GOT3 (cell line): Measurements from ENCODE around the gene RDH14.
A peak's percentile ranks its signal among the peaks of the same experiment; 100 is the strongest.

ENCODE experiments used
- DNase-seq: peaks from one replicate; lab custom pipeline; 2025; ENCODE audit warnings: mixed read lengths; lab: John Stamatoyannopoulos, UW

RDH14 gene

DNA sequence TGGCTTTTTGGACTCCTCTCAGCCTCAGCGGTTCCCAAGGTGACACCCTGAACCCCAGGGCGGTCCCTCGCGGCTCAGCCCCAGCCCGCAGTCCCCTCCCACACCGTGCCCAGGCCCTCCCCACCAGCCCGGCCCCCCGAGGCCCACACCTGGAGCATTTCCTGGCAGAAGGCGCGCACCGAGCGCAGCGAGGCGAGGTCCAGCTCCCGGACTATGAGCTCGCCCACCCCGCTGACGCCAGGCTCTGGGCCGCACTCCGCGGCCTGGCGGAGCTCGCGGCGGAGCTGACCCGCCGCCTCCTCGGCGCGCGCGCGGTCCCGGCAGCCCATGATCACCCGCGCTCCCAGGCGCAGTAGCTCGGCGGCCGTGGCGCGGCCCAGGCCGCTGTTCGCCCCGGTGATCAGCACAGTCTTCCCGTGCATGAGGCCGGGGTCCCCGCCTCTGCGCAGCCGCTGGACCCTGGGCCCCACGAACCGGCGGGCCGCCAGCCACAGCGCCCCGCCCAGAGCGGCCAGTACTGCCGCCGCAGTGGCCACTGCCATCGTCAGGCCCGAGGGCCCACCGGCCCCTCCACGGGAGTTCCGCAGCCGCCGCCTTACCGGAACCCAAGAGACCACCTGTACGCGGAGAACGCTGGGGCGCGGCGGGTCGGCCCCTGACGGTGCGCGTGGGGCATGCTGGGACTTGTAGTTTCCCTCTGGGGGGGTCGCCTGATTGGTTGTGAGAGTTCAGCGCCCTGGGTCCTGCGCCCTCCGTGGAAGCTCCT, at the start of gene RDH14:
RDH14 (minus strand) TSS at position 623 of the 766 bp plus-strand sequence; CDS start at position 542, 81 bp downstream.
- DNase-seq, result peak; percentile 33

DNA sequence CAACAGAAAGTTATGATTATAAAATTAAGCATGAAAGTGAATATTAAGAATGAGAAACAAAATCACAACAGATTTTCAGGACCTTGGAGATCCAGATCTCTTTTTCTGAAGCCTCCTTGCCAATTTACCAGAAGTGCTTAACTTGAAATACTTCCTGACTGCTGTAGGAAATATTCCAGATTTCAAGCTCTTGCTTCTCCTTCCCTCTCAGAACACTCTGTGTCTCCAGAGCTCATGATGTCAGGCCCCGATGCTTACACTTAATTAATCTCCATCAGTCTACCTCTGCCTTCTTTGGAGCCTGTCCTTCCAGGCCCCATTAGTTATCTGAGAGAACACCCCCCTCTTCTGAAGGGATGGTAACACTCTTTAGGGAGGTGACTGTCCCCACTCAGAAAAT, 49.6 kb upstream of the RDH14 start:
- no peak for DNase-seq

DNA sequence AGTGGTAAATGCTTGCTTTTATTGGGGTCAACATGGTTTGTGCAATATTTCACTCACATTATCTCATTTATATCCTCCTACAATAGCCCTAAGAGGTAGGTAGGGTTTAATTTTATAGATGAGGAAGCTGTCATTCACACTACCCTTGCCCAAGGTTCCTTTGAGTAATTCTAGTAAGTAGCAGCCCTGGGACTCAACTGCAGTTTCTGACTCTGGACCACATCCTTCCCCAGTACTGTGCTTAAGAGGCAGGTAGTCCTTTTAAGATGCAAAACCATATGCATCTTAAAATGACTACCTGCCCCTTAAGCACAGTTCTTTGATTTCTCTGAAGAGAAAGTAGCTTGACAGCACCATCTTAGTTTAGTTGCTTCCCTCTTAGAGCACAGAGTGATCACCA, 44.7 kb upstream of the RDH14 start:
- no peak for DNase-seq

- DNase-seq, result no peak
These were observed 44.1 kb upstream of the RDH14 start for GRCh38 chr2:18604531-18604885.

GRCh38 chr2:18603854-18604530, 43.5 kb upstream of the RDH14 start:
- no peak for DNase-seq

DNA sequence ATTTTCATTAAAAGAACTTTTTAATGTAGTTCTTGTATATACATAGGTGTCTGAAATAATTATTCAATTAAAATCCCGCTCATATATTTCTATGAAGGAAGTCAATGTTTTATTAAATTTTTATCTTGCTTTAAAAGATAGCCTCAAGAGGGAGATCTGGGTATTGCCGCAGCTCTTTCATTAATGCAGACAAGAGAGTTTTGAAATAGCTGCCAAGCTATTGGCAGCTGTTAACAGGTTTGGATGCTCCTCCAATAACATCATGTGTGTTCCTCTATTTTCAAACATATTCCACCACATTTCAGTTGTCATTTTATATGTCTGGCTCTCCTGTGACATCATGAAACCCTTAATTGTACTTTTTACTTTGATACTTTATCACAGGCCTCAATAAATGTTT, 41.8 kb upstream of the RDH14 start:
- DNase-seq, result no peak

DNA sequence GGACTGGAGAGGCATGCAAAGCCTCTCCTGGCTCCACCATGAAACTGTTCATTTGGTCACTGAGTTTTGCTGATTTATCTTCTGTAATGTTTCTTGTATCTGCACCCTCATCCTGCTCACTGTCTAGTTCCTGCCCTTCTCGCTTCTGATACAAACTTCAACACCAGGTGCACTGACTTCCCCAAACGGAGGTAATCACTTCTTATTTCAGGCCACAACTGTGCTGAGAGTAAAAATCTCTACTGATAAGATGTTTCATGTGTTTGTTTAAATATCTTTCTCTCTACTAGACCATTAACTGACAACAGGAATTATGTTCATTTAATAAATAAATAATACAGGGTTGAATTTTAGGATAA, 39.8 kb upstream of the RDH14 start:
- DNase-seq, result no peak

GRCh38 chr2:18599509-18600254, 39.2 kb upstream of the RDH14 start:
- DNase-seq, result no peak

- DNase-seq, result no peak
These were observed 38.5 kb upstream of the RDH14 start for GRCh38 chr2:18598848-18599484.

DNA sequence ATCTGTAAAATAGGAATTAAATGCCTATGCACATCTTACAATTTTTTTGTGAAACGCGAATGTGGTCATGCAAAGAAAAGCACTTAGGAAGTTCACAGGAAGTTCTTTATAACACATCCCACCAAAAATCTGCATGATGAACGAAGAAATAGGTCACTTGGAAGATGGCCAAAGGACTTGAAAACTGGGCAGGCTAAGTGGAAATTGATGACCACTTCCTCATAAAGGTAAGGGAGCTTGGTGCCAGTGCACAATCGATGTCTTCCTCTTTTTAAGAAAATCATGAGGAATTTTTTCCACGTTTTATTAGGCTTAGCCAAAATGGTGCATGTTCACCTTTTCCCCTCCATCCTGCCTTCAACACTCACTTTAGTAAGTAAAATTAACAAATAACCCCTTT, 37.2 kb upstream of the RDH14 start:
- DNase-seq, result no peak

- no peak for DNase-seq
These were observed 36.5 kb upstream of the RDH14 start for GRCh38 chr2:18596993-18597392.

DNA sequence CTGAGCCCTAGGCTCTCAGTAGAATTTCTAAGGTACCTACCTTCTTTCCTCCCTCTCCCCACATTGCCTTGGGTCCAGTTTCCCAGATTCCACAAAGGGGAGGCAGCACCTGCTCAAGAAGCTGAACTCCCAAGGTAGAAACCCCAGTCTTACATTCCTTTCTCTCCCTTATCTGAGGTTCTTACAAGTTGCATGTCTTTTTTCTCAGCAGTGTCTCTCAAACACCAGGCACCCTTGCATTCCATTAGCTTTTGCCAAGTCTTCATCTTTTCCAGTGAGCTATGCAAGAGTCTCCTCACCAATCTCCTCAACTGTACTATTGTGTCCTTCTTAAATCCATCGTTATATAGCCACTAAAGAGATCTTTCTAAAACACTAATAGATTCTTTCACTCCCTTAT, 33.0 kb upstream of the RDH14 start:
- DNase-seq, result no peak

GRCh38 chr2:18592372-18592771, 31.9 kb upstream of the RDH14 start:
- DNase-seq, result no peak

GRCh38 chr2:18589354-18589753, 28.9 kb upstream of the RDH14 start, which contains the start of gene NT5C1B:
NT5C1B (minus strand) TSS chr2:18589569; CDS start chr2:18589468, 101 bp downstream.
- no peak for DNase-seq

DNA sequence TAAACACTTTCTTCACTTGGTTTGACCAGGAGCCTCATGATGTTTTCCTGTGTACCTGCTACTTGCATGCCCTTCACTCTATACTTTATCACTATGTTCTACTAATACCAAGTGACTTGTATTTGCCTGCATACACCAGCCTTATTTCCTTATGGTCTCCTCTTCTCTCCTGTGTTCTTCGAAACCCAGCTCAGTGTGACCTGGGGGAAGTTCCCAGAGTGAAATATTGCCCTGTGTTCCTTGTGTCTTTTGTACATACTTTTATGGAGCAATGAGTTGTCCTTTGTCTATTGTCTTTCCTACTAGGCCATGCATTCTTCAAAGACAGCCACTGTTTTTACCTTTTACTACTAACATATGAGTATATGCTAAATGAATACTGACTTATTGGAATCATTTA, 28.3 kb upstream of the RDH14 start:
- no peak for DNase-seq

DNA sequence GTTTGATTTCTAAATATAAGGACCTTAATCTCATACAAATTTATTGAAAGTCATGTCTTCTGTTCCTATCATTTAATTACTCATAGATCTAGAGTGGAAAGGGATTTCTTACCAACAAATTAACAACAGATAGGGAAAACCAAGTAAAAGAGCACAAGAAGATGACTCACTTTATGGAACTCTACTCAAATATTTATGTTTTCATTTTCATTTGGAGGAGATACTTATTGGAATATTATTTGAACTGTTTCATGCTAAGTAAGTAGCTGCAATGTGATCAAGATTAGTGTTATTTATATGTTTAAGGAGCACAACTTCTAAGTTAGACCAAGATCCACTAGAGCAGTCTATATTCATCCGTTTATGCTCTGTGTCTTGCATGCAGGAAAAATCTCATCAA, 27.6 kb upstream of the RDH14 start:
- DNase-seq, result no peak

GRCh38 chr2:18585526-18585925, 25.1 kb upstream of the RDH14 start:
- no peak for DNase-seq

DNA sequence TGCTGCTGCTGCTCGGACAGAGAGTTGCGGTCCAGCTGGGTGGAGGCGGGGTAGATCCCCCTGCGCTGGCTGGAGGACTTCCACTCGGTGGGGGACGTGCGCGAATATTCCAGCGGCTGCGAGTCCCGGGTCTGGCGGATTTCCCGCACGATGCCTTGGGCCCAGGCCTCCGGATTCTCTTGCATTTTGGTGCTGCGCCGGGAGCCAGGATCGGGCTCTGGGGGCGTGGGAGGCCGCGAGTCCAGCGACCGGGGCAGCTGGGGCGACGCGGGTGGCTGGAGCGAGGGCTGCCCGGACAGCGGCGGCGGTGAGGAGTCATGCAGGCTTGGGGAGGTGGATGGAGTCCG, 24.1 kb upstream of the RDH14 start:
- no peak for DNase-seq

DNA sequence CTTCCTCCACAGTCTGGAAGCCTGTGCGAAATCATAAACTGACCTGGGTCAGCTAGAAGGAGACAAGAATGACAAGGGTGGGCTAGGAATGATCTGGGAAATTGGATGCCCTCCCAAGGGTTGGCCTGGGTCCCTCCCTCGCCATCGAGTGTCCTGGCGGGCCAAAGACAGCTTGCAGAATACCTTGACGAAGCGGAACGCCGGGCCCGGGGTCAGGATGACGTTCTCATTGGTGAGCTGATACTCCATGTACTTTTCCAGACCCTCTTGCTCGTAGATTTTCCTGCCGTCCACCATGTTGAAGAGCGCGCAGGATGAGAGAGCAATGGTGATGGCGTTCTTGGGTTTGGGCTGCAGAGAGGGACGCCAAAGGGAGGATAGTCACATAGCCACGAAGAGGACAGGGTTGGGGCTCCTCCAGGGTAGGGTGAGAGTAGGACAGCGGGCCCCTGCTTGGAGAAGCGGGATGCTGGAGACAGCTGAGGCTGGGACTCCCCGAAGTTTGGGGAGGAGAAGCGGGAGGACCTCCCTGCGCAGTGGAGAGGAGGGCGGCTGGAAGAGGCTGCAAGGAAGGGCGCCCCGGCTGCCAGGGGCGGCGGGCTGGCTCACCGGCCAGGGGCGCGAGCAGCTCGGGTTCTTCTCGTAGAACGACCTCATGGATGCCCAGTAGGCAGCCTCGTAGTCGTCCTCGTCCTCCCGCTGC, 23.6 kb upstream of the RDH14 start:
- DNase-seq, result no peak

- DNase-seq, result no peak
These were observed 20.2 kb upstream of the RDH14 start for GRCh38 chr2:18580606-18581005.

GRCh38 chr2:18578033-18578432, 17.6 kb upstream of the RDH14 start:
- no peak for DNase-seq

- DNase-seq, result no peak
These were observed 5.8 kb upstream of the RDH14 start for GRCh38 chr2:18566145-18566769.
